Astrocyte (in vitro differentiated cells and primary cell): ENCODE measurements around the gene RASAL1. TPM values are rescaled to one million over a fixed set of nuclear protein-coding genes. Genes with fewer than 3 reads are reported as not detected.

Experiments used
- DNase-seq: peaks from one replicate; pipeline ENCODE4 v3.0.0-alpha.2; 2010; ENCODE audit warnings: low read depth
- FAIRE-seq: peaks from 2 replicates; lab custom pipeline; 2011; peaks lifted over from hg19 to GRCh38; lab: Jason Lieb, UNC
- H2AFZ ChIP-seq: 2 replicates; pipeline ENCODE4 v1.6.0; 2012; ENCODE audit warnings: low read depth, low read length, inconsistent platforms
- H3K27ac ChIP-seq: 2 replicates; pipeline ENCODE4 v1.5.1; 2011; ENCODE audit warnings: low read depth, low read length, inconsistent platforms
- H3K27me3 ChIP-seq: 2 replicates; pipeline ENCODE4 v1.6.0; 2011; ENCODE audit warnings: low read length, inconsistent platforms; ENCODE audit not compliant: insufficient read depth
- H3K36me3 ChIP-seq: 2 replicates; pipeline ENCODE4 v1.5.1; 2011; ENCODE audit warnings: low read length, inconsistent platforms; ENCODE audit not compliant: insufficient read depth
- H3K4me1 ChIP-seq: 2 replicates; pipeline ENCODE4 v1.5.1; 2011; ENCODE audit warnings: low read length, inconsistent platforms; ENCODE audit not compliant: insufficient read depth
- H3K4me2 ChIP-seq: 2 replicates; pipeline ENCODE4 v1.6.0; 2012; ENCODE audit warnings: low read length, inconsistent platforms
- H3K4me3 ChIP-seq: 2 replicates; pipeline ENCODE4 v1.5.1; 2011; ENCODE audit warnings: low read depth, mild to moderate bottlenecking, low read length, inconsistent platforms; ENCODE audit not compliant: insufficient read depth
- H3K79me2 ChIP-seq: 2 replicates; pipeline ENCODE4 v1.6.0; 2012; ENCODE audit warnings: mild to moderate bottlenecking, low read length, inconsistent platforms; ENCODE audit not compliant: insufficient read depth
- H3K9ac ChIP-seq: 2 replicates; pipeline ENCODE4 v1.6.0; 2012; ENCODE audit warnings: mild to moderate bottlenecking, low read length, inconsistent platforms
- H3K9me3 ChIP-seq: 2 replicates; pipeline ENCODE4 v1.5.1; 2012; ENCODE audit warnings: low read depth, mild to moderate bottlenecking, low read length, inconsistent platforms; ENCODE audit not compliant: insufficient read depth
- H4K20me1 ChIP-seq: 2 replicates; pipeline ENCODE4 v1.6.0; 2012; ENCODE audit warnings: low read length, inconsistent platforms; ENCODE audit not compliant: insufficient read depth
- H3K27ac Mint-ChIP-seq: one replicate; pipeline ENCODE4 v1.8.0; 2021; ENCODE audit warnings: mild to moderate bottlenecking, mixed read lengths; ENCODE audit not compliant: unreplicated experiment
- H3K27me3 Mint-ChIP-seq: one replicate; pipeline ENCODE4 v1.8.0; 2021; ENCODE audit warnings: low read depth, mixed read lengths; ENCODE audit not compliant: unreplicated experiment
- H3K36me3 Mint-ChIP-seq: one replicate; pipeline ENCODE4 v1.8.0; 2021; ENCODE audit warnings: low read depth, mixed read lengths; ENCODE audit not compliant: unreplicated experiment
- H3K4me1 Mint-ChIP-seq: one replicate; pipeline ENCODE4 v1.8.0; 2021; ENCODE audit warnings: low read depth, mixed read lengths; ENCODE audit not compliant: unreplicated experiment
- H3K4me3 Mint-ChIP-seq: one replicate; pipeline ENCODE4 v1.8.0; 2021; ENCODE audit warnings: mild to moderate bottlenecking, moderate library complexity, mixed read lengths; ENCODE audit not compliant: unreplicated experiment
- H3K9me3 Mint-ChIP-seq: one replicate; pipeline ENCODE4 v1.8.0; 2021; ENCODE audit warnings: mild to moderate bottlenecking, mixed read lengths; ENCODE audit not compliant: unreplicated experiment
- CTCF ChIP-seq: IDR thresholded peaks from 2 replicates; pipeline ENCODE4 v1.5.1; 2011; ENCODE audit warnings: low read depth, mild to moderate bottlenecking, inconsistent platforms, low read length, moderate library complexity; ENCODE audit not compliant: insufficient read depth
- EZH2 ChIP-seq: IDR thresholded peaks from 2 replicates; pipeline ENCODE4 v1.6.1; 2012; ENCODE audit warnings: mild to moderate bottlenecking, low read length, inconsistent platforms; ENCODE audit not compliant: insufficient read depth
- total RNA-seq: library from RNA; stranded (reverse); gene quantifications from 2 replicates; pipeline ENCODE4 v1.2.1, GENCODE V29; 2021

The RASAL1 gene
- total RNA-seq, 1 donor from 2014 or later, result 0.48 TPM

- H2AFZ ChIP-seq, result no peak overlapping the region
- TF ChIP-seq EZH2 (no peak), CTCF (no peak)
- H3K9me3 ChIP-seq, result no peaks in the 10 kb centered on the region
- peaks cover 56% of the 10 kb centered on the region for H3K27me3 Mint-ChIP-seq
- no peak for DNase-seq
- H3K36me3 ChIP-seq, result no peaks in the 10 kb centered on the region
- no peak overlapping the region for H3K9ac ChIP-seq
- H3K4me3 Mint-ChIP-seq, result no peak overlapping the region
- no peaks in the 10 kb centered on the region for H4K20me1 ChIP-seq
- H3K27ac Mint-ChIP-seq, result no peak overlapping the region
- H3K27me3 ChIP-seq, result peaks cover 13% of the 10 kb centered on the region
- peaks cover 4% of the 10 kb centered on the region for H3K4me1 Mint-ChIP-seq
- no peak for FAIRE-seq
- H3K27ac ChIP-seq, result no peak overlapping the region
- no peaks in the 10 kb centered on the region for H3K4me1 ChIP-seq
- H3K36me3 Mint-ChIP-seq, result peaks cover 2% of the 10 kb centered on the region
- H3K4me2 ChIP-seq, result no peak overlapping the region
- H3K79me2 ChIP-seq, result no peaks in the 10 kb centered on the region
- no peak overlapping the region for H3K4me3 ChIP-seq
- no peaks in the 10 kb centered on the region for H3K9me3 Mint-ChIP-seq
Observed at GRCh38 chr12:113072136-113072535, 63.4 kb downstream of the RASAL1 start.

- no peaks in the 10 kb centered on the region for H3K9me3 Mint-ChIP-seq
- H3K4me3 Mint-ChIP-seq, result no peak overlapping the region
- Histone ChIP-seq H3K9me3 (no peaks in the 10 kb centered on the region), H4K20me1 (no peaks in the 10 kb centered on the region), H3K4me1 (no peaks in the 10 kb centered on the region), H3K4me3 (no peak overlapping the region), H3K9ac (no peak overlapping the region), H2AFZ (no peak overlapping the region), H3K27me3 (peaks cover 13% of the 10 kb centered on the region), H3K4me2 (no peak overlapping the region), H3K27ac (no peak overlapping the region), H3K79me2 (no peaks in the 10 kb centered on the region), H3K36me3 (no peaks in the 10 kb centered on the region)
- H3K4me1 Mint-ChIP-seq, result peaks cover 4% of the 10 kb centered on the region
- DNase-seq, result no peak
- FAIRE-seq, result no peak
- no peaks in the 10 kb centered on the region for H3K36me3 Mint-ChIP-seq
- peaks cover 54% of the 10 kb centered on the region for H3K27me3 Mint-ChIP-seq
- H3K27ac Mint-ChIP-seq, result peak overlapping the region; percentile 42
- TF ChIP-seq EZH2, result no peak
- TF ChIP-seq CTCF, result no peak
Observed at GRCh38 chr12:113071135-113072112, 64.1 kb downstream of the RASAL1 start.
